H54 (cell line): ENCODE measurements around the gene CPXM2.

Source experiments
- DNase-seq: peaks from one replicate; pipeline ENCODE4 v3.0.0; 2011; ENCODE audit warnings: low spot score, mixed read lengths; ENCODE audit not compliant: insufficient read length
- FAIRE-seq: peaks from 3 replicates; lab custom pipeline; 2011; peaks lifted over from hg19 to GRCh38; lab: Jason Lieb, UNC
- POLR2A ChIP-seq: IDR thresholded peaks from 2 replicates; pipeline ENCODE4 v1.6.1; 2011; ENCODE audit warnings: low read depth, mild to moderate bottlenecking, low read length

The CPXM2 gene

DNA sequence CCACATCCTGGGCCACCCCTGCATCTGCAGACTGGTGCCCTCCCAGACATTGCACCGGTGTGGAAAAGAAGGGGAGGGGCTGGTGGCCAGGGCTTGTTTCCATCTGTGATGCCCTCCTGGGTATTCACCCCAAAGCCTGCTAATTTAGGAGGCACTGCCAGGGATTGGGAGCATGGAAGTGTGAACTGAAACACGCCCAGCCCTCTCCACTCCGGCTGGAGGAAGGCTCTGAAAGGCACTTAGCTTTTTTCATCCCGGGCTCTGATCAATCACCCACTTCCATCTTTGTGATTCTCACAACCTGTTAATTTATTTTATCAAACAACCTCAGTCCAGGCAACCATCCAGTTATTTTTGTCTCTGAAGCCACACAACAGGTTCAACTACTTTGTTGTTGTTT, 20.9 kb upstream of the CPXM2 start:
- FAIRE-seq (no peak), DNase-seq (no peak)
- TF ChIP-seq POLR2A, result no peak

DNA sequence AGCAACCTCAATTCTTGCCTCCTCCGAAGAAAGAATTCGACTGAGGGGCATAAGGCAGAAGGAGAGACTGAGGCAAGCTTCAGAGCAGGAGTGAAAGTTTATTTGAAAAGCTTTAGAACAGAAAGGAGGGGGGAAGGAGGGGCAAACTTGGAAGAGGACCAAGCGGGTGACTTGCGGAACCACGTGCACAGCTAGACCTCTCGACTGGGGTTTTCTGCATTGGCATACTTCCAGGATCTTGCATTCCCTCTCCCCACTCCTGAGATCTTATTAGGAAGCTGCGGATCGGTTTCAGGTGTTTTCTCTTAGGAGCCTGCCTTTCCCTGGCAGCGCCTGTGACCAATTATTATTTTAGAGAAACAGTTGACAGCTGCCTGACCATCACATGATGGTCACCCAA, 20.3 kb upstream of the CPXM2 start:
- DNase-seq (no peak), FAIRE-seq (no peak)

DNA sequence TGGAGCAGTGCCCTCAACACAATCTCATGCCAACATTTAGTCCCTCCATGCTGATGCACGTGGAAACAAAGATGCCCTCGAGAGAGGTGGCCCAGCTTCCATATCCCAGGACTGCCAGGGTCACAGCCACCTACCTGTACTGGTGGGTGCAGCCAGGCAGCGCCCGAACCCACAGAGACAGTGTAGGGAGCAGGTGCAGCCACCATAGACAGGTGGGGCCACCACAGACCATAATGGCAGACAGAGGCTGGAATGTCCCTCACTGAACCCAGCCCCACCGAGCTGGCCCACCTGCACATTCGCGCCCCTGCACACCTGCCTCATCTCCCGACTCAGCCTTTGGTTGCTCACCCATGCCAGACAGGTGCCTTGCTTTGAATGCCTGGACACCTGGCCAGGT, 18.3 kb upstream of the CPXM2 start:
- TF ChIP-seq POLR2A, result no peak
- FAIRE-seq (no peak), DNase-seq (no peak)

More for the DNA sequence above, 20.3 kb upstream of the CPXM2 start:
- no peak for TF ChIP-seq POLR2A

DNA sequence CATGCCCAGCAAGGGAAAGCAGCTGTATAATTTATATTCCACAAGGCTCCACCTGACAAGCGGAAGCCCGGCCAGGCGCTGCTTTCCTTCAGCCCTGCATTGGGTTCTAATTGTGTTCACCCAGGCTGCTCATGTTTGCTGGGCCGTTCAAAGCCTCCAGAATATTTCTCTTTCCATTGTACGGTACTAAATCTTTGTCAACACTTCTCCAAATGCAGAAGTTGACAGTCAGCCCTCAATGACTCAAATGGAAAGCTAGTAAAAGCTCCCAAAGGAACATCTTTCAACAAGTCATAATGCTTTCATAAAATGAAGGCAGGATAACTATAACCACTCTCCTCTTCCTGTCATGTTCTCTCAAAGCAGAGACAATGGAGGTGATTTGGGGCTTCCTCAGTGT, 17.8 kb upstream of the CPXM2 start:
- DNase-seq (no peak), FAIRE-seq (no peak)
- TF ChIP-seq POLR2A, result no peak

DNA sequence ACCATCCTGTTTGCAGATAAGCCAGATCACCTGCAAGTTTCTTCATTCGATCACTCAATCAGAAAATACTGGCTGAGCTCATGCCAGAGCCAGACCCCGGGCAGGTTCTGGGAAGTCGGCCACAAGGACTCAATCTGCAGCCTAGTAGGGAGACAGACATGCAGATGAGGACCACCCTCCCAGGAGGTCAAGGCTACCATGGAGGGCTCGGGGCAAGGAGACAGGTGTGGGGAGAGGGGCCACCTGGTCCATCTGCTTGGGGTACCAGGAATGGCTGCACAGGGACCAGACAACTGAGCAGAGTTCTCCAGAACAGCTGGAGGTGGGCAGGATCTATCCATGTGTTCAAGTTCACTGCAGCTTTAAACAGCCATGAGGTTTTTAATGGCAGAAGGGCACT, 16.8 kb upstream of the CPXM2 start:
- DNase-seq (no peak), FAIRE-seq (no peak)
- TF ChIP-seq POLR2A, result no peak

DNA sequence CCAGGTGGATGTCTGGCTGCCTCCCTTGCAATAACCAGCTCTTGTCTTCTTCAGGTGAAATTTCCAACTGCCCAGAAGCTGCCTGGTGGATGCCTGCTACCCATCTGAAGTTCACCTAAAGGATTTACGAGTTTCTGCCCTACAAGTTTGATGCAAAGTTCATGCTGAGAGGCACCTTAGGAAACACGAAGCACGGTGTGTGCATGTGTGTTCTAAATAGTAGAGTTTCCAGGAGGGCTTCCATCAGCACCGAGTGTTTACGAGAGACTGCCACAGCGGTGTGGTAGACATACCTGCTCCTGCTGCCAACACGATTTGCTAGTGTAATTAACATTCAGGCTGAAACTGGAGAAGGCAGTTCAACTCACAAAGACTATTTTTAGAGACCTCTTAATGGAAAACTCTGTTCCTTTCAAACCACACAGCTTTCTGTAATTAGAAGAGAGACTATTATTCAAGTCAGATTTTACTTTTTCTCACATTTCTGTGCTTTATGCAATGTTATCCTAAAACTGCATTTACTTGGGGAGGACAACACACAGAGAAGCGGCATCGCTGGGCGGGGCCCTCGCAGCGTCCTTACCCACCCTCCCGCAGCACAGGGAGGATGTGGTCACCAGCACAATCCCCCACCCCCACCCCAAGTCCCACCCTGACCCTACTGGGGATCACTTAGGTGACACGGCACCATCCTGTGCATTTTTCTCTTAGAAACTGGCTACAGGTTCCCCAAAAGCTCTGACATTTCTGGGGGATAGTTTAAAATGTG, 15.5 kb upstream of the CPXM2 start:
- TF ChIP-seq POLR2A, result no peak
- FAIRE-seq, result no peak
- DNase-seq, result no peak

DNA sequence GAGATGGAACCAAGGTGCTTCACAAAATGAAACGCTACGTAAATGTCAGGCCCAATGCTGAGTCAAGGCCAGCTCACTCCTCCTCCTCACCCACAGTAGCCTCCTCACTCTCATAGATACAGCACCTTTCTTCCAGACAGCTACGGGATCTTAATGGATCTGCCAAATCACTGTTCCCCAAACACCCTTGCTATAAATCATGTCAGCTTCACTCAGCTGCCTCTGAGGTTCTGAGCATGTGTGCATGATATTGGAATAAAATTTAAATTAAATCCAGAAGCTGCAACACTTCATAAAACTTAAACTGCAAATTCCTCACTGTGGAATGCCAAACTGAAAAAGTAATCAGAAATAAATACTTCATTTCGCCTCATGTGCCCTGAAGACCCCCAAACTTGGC, 14.7 kb upstream of the CPXM2 start:
- FAIRE-seq (no peak), DNase-seq (no peak)
- no peak for TF ChIP-seq POLR2A

DNA sequence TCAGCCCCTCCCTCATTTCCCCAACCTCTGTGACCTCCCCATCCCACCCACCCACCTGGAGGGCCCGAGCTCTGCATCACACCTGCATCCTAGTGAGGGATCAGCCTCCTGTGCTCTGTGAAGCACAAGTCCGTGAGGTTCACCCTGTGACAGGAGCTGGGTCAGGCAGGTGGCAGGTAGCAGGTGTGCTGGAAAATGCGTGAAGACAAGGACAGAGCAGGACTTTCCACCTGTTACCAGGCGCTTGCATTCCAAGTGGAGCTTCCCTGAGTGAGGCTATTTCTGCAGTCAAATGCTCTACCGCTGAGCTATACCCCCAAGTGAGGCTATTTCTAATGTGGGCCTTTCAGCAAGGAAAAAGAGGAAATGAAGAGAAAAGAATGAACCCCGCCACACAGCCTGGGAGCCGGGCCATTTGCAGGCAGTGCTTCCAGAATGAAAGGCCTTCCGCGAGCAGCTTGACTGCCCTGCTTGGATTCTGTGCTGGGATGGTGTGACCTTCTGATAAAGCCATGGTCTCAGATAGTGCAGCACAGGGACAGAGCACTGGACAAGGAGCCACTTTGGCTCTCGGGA, 13.3 kb upstream of the CPXM2 start:
- FAIRE-seq, result no peak
- TF ChIP-seq POLR2A, result no peak
- no peak for DNase-seq

DNA sequence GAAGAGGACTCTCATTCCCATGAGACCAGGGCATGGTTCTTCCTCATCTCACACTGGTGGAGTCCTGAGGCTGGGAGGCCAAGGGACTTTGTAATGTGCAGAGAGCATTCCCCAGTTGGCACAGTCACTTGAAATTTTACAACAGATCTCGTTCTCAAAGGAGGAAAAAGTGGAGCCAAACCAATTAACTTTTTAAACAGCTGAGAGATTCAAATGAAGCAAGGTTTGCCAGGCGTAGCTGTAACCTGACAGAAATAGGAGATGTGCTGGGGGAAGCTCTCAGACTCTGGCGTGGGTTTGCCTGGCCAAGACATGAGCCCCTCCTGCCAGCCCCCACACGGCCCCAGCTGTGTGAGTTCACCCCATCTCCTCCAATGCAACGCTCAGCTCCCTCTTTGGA, 12.0 kb upstream of the CPXM2 start:
- FAIRE-seq, result no peak
- DNase-seq, result no peak
- TF ChIP-seq POLR2A, result no peak

DNA sequence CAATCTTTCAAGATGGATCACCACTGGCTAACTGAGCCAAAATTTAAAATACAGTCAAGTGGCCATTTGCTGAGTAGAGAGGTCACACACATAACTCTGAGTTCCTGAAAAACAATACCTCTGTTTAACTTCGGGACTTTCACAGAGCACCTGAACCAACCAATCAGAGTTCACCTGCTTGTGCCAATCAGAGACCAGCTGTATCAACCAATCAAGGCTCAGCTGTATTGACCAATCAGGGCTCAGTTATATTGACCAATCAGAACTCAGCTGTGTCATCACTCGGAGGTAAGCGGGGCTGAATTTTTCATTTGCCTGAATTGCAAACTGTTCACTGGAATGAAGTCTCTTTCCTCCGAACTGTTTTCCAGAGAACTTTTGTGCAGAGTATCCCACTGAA, 10.0 kb upstream of the CPXM2 start:
- DNase-seq (no peak), FAIRE-seq (no peak)
- no peak for TF ChIP-seq POLR2A

DNA sequence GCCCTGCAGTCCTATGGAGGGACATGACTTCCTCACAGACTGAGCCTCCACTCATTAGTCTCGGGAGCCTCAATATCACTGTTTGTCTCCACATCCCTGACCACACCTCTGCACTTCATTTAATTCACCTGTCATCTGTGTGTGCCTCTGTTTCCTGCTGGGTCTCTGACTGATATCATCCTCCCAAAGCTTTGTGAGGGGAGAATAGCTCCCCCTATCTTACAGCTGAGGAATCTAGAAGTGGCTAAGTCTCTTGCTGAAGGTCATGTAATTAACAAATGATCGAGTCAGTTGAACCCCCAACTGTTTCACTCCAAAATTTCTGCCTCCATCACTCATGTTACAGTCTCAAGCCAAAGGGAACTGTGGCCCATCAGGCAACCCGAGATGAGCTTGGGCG, 5.5 kb upstream of the CPXM2 start:
- DNase-seq (no peak), FAIRE-seq (no peak)
- no peak for TF ChIP-seq POLR2A

DNA sequence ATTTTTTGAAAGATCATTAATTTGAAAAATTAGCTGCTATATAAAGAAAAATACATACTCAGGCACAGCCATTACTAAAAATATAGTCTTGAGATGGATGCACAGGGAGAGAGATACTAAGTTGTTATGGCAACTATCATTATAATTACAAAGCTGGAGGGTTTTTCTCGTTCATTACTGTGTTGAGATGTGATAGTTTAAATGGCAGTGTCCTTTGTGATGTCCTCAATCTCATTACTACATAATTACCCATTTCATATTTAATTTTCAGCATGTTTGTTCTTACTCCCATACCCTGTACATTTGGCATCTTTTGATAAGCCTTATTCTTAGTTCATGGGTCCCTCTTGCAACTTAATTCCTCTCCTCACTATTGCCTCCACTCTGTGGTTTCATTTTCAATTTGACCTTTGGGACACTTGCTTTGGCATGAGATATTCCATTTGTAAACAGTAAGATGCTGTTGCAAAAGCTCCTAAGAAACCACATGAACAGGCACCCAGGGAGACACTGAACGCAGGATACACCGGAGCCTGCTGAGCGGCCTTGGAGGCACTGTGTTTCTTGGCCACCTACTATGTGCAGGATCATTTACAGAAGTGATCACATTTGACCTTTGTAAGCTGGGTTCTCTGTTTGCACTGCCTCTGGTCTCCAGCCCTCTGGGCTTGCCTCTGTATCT, 4.8 kb upstream of the CPXM2 start:
- DNase-seq (no peak), FAIRE-seq (no peak)
- no peak for TF ChIP-seq POLR2A

DNA sequence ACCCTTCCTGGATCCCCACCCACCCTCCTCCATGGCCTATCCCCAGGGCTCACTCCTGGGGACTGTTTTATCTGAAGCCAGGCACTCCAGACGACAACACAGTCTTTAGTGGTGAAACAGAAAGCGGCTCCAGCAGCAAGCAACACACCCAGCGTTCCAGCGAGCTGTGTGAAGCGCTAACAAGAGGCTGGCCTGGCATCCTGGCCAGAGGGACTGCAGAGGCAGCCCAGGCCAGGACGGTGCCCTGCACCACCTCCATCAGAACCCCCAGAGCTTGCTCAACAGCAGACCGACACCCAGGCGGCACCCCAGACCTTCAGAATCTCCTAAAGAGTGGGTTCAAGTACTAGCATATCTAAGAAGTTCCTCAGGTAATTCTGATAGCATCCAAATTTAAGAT, 2.0 kb upstream of the CPXM2 start:
- no peak for TF ChIP-seq POLR2A
- DNase-seq (no peak), FAIRE-seq (no peak)

DNA sequence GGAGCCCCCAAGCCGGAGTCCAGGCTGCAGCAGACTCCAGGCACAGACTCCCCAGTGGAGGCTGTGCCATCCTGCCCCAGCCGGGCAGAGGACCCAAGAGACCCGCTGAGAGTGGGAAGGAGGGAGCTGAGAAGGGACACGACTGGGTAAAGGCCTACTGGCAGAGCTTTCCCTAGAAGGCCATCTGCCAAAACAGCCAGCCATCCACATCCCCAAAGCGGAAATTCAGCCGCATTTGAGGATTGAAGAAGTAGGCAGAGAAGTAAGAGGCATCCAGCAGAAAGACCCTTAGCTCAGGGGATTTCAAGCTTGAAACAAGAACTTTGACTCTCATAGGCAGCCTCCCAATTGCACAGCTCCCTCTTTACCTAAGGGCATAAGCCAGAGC, 857 bp downstream of the CPXM2 start:
- TF ChIP-seq POLR2A, result no peak
- FAIRE-seq, result no peak

DNA sequence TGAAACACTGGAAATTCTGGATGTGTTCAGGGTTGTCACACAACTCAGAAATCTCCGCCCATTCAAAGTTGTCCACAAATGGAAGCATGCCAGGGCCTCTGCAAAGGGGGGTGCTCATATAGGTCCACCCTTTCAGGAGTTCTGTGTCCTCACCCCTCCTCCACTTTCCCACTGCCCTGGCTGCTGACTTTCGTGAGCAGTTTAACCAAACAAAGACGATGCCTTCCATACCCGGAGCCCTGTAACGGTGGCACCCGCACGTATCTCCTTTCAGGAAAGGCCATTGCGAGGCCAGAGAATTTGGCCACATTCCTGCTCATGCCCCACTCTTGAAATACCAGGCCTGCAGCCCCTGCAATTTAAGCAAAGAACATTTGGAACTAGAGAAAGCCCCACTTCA, 1.4 kb downstream of the CPXM2 start:
- TF ChIP-seq POLR2A, result no peak
- DNase-seq (no peak), FAIRE-seq (no peak)

More for the DNA sequence above, 857 bp downstream of the CPXM2 start:
- DNase-seq, result no peak
